GM18508 (cell line): ENCODE measurements around the gene PLD3.
"Not testable (repeated sequence)": the region's sequence is repeated elsewhere in the genome, so short reads cannot be mapped to it uniquely, and the experiment has no call there.

ENCODE experiments used
- ATAC-seq: cut with Tn5 transposase; IDR thresholded peaks from one replicate; pipeline ENCODE4 v1.9.1; 2021; ENCODE audit warnings: moderate number of reproducible peaks; ENCODE audit not compliant: insufficient read depth, unreplicated experiment

PLD3 gene

DNA sequence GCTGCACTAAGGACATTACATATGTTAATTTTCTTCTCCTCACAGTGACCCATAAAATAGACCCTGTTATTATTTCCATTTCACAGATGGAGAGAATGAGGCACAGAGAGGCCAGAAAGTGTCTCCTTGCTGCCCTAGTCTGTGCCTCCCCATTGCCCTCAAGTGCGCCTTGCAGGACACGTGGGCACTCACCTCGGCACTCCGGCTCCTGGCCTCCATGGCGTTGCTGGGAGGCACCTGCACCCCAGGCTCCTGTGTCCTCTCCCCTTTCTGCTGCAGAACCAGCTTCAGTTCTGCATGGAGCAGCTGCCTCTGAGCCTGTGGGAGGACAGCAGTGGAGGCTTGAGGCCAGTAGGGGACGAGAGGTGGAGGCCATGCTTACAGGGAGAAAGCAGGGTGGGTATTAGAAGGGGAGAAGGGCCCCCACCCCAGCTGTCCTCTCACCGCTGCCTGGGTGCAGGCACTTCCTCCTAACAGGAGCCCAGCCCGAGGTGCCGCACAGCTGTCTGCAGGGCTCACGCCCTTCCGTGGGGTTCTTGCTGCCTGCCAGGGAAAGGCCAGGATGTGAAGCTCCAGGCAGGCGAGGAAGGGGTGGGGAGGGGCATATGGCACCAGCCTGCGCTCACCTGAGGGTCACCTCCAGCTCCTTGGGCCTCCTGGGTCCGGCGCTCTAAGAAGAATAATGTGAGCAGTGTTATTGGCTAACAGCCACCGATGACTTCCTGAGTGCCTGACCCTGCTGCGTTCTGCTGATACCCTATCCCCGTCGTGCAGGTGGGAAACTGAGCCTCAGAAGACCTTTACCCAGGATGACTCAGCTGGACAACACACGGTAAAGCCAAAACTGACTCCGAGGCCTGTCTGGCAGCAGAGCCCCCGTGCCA lies 59.5 kb downstream of the PLD3 start:
- no peak for ATAC-seq

- not testable (repeated sequence) for ATAC-seq
Observed at GRCh38 chr19:40408598-40408925, 60.1 kb downstream of the PLD3 start.

DNA sequence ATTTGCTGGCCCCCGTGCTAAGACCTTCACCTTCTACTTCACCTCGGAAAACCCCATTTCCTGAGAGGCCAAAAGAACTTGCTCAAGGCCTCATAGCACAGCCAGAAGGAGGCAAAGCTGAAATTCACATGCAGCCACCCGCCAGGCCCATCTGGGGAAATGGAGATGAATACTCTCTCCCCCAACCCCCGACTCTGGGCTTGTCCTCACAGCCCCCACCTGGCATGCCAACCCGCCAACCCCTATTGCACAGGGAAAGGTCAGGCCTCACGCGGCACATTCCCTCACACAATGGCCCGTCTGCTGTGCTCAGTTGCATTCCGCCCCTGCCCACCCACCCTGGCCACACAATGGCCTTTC lies 61.5 kb downstream of the PLD3 start:
- ATAC-seq = no peak

DNA sequence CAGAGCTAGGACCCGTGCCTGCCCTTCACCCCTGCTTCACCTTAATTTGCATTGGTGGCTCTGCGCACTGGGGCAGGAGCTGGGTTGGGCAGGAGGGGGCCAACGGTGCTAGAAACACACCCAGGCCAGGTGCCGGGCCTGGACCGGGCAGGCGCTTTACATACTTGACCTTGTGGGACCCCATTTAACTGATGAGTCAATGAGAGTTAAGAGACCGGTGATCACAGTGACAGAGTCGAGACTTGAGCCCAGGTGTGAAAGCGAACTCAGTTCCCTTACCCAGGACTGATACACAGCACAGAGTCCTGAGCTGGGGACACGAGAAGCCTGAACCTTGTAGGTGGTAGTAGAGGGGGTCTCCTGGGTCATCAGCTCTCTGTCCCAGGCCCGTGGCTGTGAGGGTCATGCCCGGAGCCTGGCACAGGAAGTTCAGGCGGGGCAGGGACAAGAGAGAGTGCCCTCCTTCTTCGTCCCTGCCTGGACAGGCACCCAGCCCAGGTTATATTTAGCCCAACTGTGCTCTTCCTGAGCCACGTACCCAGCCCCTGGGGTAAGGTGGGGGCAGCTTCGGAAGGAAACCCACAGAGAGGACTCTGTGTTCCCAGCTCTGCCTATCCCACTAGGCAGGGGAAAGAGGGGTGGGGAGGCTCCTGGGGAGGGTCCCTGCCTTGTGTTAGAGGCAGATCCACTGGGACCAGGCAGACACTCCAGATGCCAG lies 62.8 kb downstream of the PLD3 start:
- no peak for ATAC-seq

DNA sequence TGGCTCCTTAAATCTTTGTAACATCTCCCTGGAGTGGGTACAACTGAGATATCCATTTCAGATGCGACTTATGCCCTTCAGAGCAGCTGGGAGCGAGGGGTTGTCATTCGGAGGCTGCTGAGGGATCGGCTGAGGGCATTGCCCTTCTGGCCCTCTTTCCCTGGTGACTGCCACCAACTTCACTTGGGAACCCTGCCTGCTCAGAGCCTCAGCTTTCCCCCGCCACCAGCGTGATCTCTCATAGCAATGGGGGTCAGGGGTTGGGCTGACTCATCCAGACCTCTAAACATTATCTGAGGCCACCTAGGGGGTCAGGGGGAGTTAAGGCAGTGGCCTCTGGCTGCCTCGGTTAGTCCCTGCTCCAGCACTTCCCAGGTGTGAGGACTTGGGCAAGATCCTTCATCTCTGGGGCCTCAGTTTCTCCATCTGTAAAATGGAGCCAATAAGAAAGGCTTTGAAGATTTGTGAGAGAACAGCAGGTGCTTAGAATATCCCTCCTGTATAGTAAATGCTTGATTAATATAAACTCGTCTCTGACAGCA lies 63.5 kb downstream of the PLD3 start:
- ATAC-seq = no peak

DNA sequence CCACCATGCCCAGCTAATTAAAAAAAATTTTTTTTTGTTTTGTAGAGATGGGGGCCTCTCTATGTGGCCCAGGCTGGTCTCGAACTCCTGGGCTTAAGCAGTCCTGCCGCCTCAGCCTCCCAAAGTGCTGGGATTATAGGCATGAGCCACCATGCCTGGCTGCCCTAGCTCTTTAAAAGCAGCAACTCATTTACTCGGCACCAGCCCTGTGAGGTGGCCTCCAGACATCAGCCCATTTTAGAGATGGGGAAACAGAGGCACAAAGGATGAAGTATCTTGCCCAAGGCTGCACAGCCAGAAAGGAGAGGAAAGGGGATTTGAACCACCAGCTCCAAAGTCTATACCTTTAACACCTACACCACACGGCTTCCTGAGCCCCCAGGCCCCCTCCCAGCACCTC lies 64.4 kb downstream of the PLD3 start:
- ATAC-seq = no peak

DNA sequence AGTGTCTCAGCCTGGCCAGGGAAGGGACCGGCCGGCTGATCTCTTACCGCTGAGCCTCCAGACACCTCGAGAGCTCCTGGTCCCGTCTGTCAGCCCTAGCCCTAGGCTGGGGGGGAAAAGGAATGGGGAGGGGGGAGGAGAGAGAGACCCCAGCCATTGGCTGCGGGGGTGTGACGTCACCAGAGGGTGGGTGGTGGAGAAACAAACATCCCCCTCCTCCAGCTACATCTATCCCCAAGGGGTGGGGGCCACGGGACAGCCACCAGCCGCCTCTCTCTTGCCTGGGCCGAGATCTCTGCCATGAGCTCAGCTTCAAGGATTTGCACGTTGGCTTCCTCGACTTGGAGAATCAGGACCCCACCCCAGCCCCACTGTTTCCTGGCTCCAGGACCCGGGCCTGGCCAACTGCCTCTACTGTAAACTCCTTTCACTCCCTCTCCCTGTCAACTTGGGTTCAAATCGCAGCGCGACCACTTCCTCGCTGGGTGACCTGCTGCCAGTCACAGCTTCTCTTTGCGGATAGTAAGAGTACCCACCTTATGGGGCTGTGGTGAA lies 64.9 kb downstream of the PLD3 start, which contains the start of gene PRX:
PRX (minus strand) TSS at position 88 of the 555 bp plus-strand sequence. CDS start 5,446 bp downstream, outside the sequence.
- no peak for ATAC-seq

GRCh38 chr19:40414542-40415535 lies 66.3 kb downstream of the PLD3 start:
- ATAC-seq = no peak

- ATAC-seq = no peak
Observed at GRCh38 chr19:40415768-40416167, 67.3 kb downstream of the PLD3 start.

DNA sequence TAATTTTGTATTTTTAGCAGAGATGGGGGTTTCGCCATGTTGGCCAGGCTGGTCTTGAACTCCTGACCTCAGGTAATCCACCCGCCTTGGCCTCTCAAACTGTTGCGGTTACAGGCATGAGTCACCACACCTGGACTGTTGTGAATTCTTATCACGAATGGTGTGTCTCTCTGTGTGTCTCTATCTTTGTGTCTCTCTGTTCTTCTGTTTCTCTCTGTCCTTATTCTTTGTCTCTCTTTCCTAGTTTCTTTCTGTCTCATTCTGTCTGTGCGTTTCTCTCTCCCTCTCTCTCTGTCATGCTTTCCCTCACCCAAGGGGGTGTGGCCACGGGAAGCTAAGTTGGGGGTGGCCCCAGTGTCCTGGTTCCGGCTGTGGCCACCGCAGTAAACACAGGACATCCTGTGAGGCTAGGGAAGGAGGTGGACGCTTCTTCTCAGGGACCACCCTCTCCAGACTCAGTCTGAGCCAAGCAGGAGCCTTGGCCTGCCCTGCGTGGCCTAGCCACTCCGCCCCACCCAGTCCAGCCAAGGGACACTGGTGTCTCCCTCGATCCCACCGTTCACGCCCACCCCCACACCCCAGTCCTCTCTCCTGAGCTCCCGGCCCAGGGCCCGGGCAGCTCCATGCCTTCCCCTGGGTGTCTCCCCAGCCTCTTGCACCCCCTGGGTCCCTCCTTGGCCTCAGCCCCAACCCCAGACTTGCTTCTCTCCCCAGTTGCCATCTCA lies 68.6 kb downstream of the PLD3 start:
- no peak for ATAC-seq

- ATAC-seq = no peak
Observed at GRCh38 chr19:40417643-40417981, 69.1 kb downstream of the PLD3 start.

DNA sequence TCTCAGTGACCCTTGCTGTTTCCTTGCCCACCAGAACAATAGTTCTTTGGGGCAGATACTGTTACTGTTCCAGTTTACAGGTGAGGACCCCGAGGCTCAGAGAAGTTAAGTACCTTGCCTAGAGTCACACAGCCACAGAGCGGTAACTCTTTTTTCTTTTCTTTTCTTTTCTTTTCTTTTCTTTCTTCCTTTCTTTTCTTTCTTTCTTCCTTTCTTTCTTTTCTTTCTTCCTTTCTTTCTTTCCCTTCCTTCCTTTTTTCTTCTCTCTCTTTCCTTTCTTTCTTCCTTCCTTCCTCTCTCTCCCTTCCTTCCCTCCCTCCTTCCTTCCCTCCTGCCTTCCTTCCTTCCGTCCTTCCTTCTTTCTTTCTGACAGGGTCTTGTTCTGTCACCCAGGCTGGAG lies 69.5 kb downstream of the PLD3 start:
- no peak for ATAC-seq

GRCh38 chr19:40419066-40419612 lies 70.6 kb downstream of the PLD3 start:
- no peak for ATAC-seq

DNA sequence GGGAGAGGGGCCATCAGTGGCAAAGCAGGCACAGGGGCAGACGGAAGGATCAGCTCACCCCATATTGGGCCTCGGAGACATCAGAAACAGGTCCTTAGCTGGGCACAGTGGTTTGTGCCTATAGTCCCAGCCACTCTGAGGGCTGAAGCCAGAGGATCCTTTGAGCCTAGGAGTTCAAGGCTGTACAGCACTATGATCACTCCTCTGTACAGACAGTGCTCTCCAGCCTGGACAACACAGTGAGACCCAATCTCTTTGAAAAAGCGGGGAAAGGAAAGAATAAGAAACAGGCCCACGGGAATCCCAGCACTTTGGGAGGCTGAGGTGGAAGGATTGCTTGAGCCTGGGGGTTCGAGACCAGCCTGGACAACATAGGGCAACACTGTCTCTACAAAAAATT lies 71.3 kb downstream of the PLD3 start:
- no peak for ATAC-seq

DNA sequence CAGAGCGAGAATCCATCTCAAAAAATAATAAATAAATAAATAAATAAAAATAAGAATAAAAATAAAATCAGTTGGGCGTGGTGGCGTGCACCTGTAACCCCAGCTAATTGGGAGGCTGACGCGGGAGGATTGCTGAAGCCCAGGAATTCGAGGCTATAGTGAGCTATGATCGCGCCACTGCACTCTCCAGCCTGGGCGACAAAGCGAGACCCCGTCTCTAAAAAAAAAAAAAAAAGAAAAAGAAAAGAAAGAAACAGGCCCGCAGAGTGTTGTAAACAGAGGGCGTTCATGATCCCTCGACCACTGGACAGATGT lies 71.9 kb downstream of the PLD3 start:
- ATAC-seq = no peak

- no peak for ATAC-seq
Observed at GRCh38 chr19:40420766-40421765, 72.6 kb downstream of the PLD3 start.

DNA sequence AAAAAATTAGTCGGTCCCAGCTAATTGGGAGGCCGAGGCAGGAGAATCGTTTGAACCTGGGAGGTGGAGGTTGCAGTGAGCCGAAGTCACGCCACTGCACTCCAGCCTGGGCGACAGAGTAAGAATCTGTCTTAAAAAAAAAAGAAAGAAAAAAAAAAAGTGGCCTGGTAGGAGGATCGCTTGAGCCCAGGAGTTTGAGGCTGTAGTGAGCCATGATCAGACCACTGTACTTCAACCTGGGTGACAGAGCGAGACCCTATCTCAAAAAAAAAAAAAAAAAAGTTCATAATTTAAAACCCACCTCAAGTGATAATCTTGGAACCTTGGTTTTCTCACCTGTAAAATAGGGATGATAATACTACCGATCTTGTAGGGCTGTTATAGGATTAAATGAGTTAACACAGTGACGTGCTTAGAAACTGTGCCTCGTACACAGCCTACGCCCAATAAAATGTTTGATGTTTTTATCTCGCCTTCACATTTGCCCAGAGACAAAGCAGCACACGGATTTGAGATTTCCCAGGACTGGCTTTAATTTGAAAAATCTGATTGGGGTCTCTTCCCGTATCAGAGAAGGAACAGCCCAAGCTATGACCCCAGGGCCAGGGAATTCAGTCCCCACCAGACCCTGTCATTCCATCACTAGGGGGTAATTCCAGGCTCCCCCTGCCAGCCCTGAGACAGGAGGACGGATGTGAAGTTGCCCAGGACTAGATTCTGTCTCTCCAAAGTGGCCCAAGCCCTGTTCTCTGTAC lies 73.7 kb downstream of the PLD3 start:
- ATAC-seq = no peak
